Activated CD4-positive, alpha-beta T cell treated with anti-CD3 and anti-CD28 coated beads for 4 hours (primary cell): Measurements from ENCODE around the gene COG2.
"Not testable (repeated sequence)": the region's sequence is repeated elsewhere in the genome, so short reads cannot be mapped to it uniquely, and the experiment has no call there.

ENCODE experiments used
- DNase-seq, 2 donors: peaks; one replicate each; pipeline ENCODE4 v3.0.0-alpha.2; 2020

COG2 gene

DNA sequence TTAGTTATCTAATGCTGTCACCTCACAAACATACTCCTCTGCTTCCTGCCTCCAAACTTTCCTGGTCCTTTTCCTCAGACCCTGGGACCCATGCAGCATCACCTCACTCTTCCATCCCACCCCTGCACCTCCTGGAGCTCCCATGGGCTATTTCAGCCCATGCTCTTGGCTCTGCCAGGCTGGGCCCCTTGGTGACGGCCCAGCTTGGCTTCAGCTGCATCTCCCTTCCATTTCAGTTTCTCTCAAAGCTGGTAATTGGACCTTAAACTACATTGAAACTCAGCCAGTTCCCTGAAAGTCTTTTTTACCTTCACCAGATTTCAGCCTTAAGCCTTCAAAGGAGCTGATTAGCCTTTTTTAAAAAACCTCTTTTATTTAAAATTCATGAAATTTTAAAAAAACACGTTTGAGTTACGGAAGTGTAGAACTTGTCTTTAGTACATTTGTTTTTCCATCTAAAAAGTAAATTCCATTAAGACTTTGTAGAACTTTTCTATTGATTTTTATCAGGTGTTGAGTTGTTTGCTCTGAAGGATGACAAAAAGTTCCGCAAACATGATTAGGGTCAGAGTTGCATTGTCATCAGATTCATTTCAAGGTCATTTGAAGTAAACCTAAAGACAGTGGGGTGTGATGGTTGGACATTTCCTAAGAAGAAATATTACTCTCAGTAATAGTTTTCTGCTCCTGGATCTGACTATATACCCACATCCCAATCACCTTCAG lies 38.2 kb downstream of the COG2 start:
- DNase-seq = no peak

- no peak for DNase-seq
Measured at GRCh38 chr1:230681599-230681998, 39.3 kb downstream of the COG2 start.

DNA sequence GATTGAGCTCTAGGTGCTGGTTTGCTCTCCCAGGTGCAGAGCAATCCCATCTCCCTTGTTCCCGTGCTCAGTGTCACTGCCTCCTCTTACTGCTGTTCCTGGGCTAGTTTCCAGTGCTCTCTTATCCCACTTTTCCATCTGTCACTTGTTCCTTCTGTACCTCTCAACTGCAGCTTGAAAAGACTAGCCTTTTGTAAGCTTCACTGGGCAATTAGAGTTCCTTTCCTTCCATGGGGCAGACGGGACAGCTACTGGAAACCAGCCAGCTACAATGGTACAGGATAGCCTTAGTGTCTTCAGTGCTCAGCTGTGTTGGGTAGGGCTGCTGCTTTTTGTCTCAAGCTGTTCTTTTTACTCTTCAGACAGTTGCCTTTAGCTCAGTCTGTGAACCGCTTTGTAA lies 40.0 kb downstream of the COG2 start:
- DNase-seq = no peak

GRCh38 chr1:230682882-230683610 lies 40.8 kb downstream of the COG2 start:
- no peak for DNase-seq

GRCh38 chr1:230684146-230684545 lies 41.9 kb downstream of the COG2 start:
- no peak for DNase-seq

DNA sequence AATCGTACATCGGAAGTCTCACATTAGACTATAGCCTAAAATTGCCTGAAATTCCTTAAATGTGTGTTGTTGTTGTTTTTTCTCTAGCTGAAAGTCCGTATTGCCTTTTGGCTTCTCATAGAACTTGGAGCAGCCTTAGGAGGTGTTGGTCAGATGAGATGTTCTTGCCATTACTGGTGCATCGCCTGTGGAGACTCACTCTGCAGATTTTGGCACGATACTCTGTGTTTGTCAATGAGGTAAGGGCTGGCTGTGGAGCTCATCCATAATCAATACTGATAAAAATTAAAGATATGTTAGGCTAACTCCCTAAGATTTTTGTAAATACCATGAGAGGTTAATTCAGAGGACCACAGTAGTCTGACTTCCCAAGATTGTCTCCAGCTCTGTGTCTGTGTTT lies 42.7 kb downstream of the COG2 start:
- DNase-seq = no peak

GRCh38 chr1:230686747-230687146 lies 44.5 kb downstream of the COG2 start:
- DNase-seq = no peak

- DNase-seq = no peak
Measured at GRCh38 chr1:230690101-230690500, 47.8 kb downstream of the COG2 start.

- DNase-seq = no peak
Measured at GRCh38 chr1:230691615-230692014, 49.3 kb downstream of the COG2 start.

GRCh38 chr1:230693221-230693620 lies 50.9 kb downstream of the COG2 start:
- DNase-seq = no peak

- no peak for DNase-seq
Measured at GRCh38 chr1:230693777-230694176, 51.5 kb downstream of the COG2 start.

GRCh38 chr1:230694464-230694863 lies 52.2 kb downstream of the COG2 start:
- no peak for DNase-seq

DNA sequence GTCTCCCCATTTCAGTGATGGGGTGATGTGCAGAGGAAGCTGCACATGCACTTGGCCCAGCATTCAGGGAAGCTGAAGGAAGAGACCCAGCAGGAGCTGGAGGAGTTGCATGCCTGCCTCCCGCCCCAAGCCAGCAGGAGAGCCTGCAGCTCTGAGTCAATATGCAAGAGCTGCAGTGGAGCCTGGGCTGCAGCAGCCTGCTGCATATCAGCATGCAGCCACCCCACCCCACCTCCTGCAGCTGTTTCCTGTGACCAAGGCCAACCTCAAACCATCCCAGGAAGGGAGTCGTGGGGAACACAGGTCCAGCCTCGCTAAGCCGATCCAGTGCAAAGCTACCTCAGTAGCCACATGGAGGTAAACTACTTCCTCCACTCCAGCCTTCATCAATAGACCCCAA lies 52.7 kb downstream of the COG2 start:
- no peak for DNase-seq

GRCh38 chr1:230696218-230696617 lies 53.9 kb downstream of the COG2 start:
- no peak for DNase-seq

DNA sequence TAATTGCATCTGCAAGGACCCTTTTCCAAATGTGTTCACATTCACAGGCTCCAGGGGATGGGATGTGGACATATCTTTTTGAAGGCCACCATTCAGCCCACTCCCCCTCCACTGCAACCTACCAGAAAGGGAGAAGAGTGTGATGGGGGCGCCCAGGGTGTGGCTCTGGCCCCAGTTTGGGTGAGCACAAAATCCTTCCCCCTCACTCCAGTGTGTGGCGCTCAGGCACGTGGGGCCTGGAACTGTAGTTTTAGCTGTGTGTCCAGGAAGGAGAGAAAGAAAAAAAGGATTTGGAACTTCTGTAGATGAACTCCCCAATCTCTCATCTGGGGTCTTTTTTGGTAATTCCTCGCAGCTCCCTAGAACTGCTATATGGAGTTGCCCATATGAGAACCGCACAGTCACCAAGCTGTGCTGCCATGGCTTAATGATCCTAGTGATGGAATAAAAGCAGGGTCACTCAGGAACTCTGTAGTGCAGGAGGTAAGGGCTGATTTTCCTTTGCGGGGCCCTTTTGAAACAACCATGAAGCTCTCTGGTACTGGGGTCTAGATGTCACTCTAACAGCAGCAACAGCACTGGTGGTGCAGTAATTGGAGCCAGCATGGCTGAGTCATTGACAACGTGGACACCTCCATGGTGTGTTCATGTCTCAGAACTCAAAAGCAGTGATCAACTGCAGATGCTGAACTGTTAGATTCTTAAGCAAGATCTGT lies 54.6 kb downstream of the COG2 start:
- DNase-seq = no peak

DNA sequence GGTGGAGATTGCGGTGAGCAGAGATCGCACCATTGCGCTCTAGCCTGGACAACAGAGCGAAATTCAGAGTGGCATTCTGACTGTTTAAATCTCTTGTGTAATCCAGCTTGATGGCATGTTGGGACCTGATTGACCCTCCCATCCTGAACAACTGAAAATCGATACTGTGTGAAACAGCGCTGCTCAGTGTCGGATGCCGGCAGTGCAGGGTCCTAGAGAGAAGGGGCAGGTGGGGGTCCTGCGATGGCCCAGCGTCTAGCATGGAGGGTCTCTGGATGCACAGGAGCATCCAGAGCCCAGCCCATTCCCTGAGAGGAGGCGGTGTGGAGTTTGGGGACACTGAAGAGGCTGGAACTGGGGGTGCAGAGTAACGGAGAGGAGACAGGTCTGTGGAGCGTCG lies 55.8 kb downstream of the COG2 start:
- DNase-seq = no peak

DNA sequence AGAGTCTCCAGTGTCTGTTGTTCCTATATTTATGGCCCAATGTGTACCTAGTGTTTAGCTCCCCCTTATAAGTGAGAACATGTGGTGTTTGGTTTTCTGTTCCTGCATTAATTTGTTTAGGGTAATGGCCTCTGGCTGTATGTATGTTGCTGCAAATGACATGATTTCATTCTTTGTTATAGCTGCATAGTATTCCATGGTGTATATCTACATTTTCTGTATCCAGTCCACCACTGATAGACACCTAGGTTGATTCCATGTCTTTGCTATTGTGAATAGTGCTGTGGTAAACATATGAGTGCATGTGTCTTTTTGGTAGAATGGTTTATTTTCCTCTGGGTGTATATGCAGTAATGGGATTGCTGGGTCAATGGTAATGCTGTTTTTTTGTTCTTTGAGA lies 56.7 kb downstream of the COG2 start:
- not testable (repeated sequence) for DNase-seq

- no peak for DNase-seq
Measured at GRCh38 chr1:230699716-230700115, 57.4 kb downstream of the COG2 start.

- no peak for DNase-seq
Measured at GRCh38 chr1:230700132-230700531, 57.9 kb downstream of the COG2 start.

DNA sequence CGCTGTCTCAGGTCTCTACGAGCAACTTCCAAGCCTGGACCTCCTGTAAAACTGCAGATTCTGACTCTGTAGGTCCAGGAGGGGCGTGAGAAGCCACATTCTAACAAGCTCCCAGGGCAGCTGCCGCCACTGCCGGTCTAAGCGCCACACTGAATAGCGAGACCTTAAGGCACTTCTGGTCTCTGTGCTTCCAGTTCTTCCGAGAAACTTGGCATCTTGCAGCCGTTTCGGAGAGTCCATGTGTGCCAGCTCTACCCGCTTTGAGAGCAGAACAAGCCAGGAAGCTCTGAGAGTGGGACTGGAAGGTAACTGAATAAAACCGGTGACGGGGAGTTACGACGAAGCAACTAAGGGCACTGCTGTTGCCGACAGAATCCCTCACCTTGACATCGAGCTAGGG lies 59.2 kb downstream of the COG2 start:
- DNase-seq = no peak

- DNase-seq = no peak
Measured at GRCh38 chr1:230701895-230702768, 59.9 kb downstream of the COG2 start.

DNA sequence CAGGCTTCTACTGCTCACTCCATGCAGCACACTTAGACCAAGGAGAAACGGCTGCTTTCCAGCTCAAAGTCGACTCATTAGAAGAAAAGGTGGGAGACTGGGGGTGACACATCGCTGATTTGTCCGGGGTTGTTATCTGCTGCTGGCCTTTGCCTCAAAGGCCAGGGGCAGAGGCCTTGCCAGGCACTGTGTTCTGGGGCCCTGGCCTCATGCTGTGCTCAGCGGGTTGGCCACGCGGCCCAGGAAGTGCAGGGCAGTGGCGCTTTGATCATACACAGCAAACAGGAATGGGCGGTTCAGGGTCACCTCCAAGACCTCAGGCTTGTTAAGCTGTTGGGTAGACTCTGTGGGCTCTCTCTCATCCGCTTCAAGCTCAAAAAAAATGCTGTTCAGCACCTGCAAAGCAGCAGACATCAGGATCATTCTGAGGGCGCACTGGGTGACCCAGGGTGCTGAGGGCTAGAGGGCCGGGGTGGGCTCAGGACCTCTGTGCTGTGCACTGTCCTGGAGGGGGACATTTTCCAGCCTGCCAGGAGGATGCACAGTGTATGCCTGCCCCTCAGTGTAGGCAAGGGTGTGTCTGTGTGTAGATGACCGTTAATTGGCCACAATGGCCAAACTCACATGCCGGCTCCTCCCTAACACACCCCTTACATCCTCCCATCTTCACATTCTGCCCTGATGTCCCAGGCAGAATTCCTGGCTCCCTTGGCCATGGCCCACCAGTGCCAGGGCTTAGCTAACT lies 60.8 kb downstream of the COG2 start:
- no peak for DNase-seq
